ACHN (cell line): ENCODE data around the gene NDUFA8.

Experiments used
- DNase-seq: peaks from one replicate; pipeline ENCODE4 v3.0.0-alpha.2; 2015
- in situ Hi-C: cut with HindIII; loops from 2 replicates; pipeline ENCODE4 v1.10.0; 2017; ENCODE audit warnings: low sequenced_read_pairs, low pct_ligation_motif_present, low pct_unique_long_range_greater_than_20kb

The NDUFA8 gene

DNA sequence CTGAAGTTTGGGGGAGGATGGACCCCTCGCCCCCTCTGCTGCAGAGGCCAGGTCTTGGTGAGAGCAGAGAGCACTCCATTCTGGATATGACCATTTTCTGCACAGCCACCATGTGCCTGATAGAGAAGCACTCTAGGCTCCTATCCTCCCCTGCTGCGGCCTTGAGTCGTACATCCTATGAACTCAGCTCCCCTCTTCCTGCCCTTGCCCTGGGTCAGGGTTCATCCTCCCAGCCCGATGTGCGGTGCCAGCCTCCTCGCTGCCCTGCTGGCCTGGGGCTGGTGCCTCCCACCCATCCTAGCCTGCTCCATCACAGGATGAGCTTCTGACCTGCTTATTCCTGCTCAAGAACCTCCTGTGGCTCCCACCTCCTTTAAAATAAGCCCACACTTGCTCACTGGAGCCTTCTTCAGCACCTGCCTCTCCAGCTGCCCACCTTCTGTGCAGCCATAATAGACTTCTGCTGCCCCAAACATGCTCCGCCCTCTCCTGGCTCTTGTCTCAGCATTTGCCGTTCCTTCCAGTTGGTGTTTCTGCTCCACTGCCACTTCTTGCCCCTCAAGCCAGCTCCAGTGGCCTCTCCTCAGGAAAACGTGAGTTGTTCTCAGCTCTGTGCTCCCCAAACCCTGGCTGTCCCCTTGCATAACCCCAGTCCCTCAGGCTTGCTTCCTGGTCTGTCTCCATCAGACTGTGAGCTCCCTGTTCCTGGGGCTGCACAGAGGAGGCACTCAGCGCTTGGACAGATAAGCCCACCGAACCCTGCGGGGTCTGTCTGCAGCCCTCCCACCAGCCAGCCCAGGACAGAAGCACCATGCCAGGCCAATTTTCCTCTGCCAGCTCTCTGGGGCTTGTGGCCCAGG, 44.2 kb downstream of the NDUFA8 start:
- in situ Hi-C loops: no loop called here
- no peak for DNase-seq

DNA sequence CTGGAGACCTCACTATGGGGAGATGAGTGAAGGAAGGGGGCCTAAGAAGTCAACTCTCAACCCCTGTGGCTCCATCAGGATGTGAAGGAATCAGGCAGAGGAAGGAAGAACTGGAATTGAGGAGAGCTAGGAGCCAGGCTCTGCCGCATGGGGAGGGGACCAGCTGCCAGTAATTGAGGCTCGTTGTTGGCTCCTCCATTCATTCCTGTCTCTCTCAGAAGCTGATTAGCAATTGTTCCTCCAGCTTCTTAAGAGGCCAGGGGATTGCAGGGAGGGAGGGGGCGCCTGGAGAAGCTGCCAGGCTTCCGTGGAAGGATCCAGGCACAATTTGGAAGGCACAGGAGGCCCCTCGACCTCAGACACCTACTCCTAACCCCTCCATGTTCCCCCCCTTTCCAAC, 46.0 kb downstream of the NDUFA8 start:
- in situ Hi-C loops: no loop called here

DNA sequence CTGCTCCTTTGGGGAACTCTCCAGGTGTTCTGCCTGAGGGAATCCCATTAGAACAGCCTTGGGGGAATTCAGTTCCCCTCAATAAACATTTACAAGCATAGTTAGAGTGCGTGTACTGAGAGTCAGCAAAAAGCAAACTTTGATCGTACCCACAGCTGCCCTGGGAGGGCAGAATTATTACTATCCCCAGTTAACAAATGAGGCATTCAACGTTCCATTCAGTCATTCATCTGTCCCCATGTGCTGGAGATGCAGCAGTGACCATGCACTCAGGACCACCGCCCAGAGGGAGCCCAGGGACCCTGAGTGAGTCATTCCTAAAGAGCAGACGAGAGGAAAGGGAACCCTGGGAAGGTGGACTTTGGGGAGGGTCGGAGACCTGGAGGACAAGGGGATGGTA, 47.3 kb downstream of the NDUFA8 start:
- in situ Hi-C loops: no loop called here

More for the DNA sequence above, 46.0 kb downstream of the NDUFA8 start:
- DNase-seq: no peak

DNA sequence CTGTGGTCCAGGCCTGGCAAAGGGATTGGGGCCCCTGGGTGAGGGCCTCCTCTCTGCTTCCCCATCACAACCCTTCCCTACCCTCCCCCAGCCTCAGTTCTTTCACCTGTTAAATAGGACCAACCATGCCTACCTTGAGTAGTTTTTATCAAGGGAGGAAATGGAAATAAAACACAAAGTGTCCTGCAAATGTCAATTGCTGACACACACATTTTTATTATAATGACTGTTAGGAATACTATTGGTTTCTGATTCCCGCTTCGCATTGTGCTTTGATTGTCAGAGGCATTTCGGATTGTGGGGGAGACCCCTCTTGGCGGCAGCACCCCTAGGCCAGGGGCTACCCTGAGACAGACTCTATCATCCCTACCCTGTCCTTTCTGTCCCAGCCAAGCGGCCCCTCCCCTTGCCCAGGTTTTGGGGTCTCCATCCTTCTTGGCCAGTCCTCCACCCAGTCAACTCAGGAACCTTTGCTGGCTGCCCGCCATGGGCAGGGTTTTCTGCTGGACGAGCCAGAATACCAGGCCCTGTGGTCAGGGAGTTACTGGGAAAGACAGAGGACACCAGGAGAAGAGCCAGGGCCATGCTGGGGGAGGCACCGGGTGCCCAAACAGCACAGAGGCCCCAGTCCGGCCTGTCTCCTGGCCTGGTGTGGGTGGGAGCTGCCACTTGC, 48.0 kb downstream of the NDUFA8 start:
- no peak for DNase-seq
- in situ Hi-C loops: no loop called here

More for the DNA sequence above, 47.3 kb downstream of the NDUFA8 start:
- DNase-seq: no peak

DNA sequence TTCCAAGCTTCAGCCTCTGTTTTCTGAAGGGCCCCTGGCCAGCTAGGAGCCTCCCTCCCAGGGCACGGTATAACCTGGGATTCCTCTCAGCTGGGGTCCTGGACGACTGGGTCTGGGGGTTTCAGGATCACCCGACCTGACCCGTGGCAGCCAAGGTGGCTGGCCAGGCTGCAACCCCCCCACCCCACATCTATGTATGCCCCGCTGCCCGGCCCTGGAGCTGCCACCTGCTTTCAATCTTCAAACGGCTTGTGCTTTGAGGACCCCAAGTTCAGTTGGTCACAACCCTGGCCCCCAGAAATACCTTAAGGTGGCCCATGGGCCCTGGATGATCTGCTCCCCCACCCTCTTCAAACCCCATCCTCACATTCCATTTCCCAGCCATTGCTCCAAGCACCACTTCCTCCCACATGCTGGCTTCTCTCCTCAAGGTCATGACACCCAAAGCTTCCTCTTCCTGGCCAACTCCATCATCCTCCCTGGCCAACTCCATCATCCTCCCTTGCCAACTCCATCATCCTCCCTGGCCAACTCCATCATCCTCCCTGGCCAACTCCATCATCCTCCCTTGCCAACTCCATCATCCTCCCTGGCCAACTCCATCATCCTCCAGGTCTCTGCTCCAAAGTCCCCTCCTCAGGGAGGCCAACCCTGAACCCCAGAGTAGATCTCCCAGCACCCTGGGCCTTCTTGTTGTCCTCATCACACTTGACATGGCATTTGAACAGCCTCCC, 49.3 kb downstream of the NDUFA8 start:
- no peak for DNase-seq
- in situ Hi-C loops: no loop called here

DNA sequence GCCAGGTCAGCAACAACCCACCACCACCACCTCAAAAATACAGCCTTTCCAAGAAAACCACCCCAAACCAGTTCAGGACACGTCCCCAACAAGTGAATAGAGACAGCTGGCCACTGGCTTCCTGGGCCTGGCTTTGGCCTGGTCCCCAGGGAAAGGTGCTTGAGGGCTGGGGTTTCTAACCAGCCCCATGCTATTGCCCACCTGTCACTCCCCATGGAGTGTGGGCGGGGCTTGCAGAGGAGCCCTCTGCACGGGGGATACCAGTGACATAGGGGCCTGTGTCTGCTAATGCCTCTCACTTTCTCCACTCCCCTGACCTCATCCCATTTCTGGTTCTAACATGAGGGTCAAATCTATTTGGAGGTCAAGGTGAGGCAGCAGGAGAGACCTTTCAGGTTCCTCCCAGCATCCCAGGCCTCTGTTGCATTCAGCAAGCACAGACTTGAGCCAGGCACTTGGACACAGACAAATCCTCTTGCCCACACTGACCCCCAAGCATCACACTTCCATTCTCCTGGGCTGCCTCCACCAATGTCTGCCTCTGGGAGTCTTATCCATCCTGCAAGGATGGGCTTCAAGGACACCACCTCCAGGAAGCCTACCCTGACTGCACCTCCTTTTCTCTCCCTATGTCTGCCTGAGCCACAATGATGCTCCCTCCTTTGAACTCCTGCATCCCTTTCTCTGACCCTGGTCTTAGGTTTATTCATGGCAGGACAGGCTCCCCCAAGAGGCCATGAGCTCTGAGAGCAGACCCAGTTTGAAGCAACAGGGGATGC, 50.4 kb downstream of the NDUFA8 start:
- no peak for DNase-seq

DNA sequence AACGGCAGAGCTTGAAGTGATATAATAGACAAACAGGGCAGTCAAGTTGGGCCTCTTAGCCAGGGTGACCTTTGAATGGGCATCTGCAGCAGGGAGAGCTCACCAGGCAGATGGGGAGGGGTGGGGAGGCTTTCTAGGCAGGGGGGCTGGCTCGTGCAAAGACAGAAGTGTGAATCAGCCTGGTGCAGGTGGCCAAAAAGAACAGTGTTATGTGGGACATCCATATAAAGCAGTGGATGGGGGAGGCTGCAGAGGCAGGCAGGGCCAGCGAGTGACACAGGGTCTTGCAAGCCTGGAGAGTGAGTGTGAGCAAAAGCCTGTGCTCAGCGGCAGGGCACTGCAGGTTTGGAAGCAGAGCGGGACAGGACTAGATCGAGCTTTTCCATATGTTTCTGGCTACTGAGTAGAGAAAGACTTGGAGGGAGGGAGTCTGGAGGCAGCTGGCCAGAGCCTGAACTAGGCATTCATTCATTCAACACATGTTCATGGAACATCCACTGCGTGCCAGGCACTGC, 52.2 kb downstream of the NDUFA8 start:
- DNase-seq: no peak
- in situ Hi-C loops: no loop called here

More for the DNA sequence above, 50.4 kb downstream of the NDUFA8 start:
- in situ Hi-C loops: no loop called here

DNA sequence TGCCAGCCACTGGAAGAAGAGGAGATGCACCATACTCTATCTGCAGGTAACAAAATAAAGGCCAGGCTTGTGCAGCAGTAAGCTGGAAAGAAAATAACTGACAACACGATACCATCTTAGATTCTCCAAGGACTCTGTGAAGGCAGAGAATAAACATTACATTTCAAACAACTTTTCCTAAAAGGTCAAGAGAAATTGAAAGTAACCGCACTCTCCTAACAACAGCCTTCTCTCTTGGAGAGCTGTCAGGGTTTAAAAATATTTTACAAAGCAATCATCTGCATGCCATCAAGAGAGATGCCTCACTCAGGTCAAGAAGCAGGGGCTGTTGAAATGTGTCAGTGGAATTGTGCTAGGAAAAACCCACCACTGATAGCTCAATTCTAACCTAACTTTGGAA, 53.0 kb downstream of the NDUFA8 start:
- no peak for DNase-seq
- in situ Hi-C loops: no loop called here

DNA sequence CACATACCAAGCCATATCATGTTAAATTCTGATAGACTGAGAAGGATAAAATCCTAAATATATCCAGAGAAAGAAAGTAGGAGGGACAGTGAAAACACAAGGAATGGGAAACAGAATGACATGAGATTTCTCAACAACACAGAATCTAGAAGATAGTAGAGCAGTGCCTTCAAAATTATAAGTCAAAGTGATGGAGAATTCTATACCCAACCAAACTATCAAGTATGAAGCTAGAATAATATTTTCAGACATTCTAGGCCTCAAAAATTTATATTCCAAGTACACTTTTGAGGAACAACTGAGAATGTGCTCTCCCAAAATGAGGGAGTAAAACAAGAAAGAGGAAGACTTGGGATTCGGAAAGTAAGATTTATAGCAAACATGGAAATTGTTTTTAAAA, 55.6 kb downstream of the NDUFA8 start:
- DNase-seq: no peak
- in situ Hi-C loops: no loop called here

DNA sequence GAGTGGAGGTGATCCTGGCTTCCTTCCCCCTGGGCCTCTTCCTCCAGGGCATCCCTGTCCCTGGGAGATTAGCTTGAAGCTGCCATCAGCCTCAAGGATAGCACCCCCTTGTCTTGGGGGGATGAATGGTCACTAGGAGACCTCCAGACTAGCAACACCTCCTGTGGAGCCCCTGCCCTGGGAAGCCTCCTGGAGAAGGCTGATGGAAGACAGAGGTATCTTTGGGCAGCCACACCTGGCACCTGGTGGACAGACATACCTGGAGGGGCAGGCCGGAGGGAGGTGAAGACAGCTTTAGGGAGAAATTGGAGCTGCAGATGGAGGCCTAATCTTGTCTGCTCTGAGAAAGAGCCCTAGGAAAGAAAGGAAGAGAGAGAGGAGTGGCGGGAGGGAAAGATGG, 57.4 kb downstream of the NDUFA8 start:
- DNase-seq: no peak
- in situ Hi-C loops: no loop called here

DNA sequence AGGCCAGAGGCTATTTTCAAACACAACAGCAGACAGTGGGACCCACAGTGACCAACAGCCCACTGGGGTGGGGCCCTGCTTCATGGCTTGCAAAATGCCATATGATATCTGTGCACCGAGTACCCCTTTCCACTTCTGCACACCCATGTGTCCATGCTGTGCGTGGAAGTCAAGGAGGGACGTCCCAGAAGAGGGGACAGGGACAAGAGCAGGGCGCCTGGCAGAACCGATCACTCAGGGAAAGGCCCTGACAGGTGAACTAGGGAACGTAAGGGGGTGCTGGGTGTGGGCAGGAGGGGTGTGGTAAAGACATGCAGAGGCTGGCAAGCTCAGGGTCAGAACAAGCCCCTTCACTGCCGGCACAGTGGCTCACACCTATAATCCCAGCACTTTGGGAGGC, 58.8 kb downstream of the NDUFA8 start:
- in situ Hi-C loops: no loop called here
- no peak for DNase-seq

DNA sequence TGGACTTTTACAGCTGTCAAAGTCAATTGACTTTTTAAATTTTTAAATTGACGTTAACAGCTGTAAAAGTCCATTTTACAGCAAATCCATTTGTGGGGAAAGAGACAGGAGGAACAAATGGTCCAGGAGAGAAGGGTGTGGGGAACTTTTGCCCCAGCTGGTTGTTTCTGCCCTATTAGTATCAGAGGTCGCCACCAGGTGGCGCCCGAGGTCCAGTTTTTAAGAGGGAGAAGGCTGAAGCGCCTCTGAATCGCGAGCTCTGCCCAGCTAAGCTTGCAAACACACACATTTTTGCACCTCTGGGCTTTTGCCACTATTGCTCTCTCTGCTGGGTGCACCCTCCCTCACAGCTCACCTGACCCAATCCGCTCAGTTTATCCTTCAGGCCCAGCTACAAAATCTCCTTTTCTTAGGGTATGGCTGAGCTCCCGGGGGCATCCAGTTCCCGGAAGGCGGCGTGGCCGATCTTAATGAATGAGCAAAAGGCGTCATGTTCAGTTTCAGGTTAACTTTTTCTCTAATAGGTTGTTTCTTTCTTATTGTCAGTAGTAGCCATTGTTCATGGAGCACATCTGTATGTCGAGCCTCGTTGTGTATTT, 60.2 kb downstream of the NDUFA8 start:
- peak; percentile 69 for DNase-seq
- in situ Hi-C loops: no loop called here

DNA sequence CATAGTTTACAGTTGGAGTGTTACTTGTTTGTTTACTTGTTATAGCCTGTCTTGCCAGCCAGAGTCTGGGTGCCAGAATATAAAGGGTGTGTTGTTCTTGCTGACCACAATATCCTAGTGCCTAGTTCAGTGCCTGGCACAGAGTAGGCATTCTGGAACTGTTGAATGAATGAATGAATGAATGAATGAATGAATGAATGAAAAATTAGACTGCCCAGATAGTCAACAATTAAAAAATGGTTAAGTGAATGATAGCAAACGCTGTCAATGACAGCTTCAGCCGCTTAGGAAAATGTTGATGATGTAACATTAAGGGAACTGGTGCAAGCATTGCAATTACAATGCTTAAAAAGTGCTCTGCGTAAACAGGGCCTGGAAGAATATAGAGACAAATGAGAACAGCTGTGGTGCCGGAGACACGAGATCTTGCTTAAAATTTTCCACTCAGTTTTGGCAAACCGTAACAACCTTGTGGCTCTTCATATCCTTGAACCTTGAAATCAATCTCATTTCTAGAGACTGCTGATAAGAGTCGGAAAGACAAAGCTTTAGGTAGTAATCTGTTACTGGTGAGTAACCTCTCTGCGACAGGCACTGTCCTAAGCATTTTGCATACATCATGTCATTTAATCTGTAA, 61.8 kb downstream of the NDUFA8 start:
- in situ Hi-C loops: no loop called here

DNA sequence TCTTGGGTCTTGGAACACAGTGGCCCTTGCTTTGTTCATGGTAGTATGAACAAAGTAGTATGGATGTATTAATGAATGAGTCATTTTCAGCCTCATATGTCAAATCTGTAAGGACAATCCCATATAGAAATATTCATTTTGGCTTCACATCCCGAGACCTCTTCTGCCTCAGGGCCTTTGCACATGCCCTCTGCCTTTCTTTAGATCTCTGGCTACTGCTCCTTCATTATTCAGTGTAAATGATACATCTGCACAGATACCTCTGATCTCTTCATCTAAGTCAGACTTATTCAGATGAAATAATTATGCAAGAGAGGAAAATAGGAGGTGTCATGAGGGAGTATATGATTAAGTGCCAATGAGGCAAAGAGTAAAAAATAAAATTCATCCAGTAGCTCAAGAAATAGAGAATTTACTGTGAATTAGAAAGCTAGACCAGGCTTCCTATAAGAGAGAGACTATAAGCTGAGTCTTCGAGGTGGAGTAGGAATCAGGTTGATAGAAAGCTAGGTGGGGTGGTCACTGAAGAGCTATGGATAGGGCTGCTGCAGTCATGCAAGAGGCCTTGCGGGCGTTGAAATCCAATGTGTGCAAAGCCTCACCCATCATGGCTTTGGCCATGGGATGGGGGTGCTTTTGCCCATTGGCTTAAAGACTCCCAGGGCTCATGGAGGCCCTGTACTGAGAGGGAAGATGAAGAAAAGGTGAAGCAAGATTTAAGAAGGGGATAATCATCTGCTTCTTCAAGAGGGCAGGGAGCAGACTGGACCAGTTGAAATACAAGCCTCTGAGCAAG, 62.8 kb downstream of the NDUFA8 start:
- no peak for DNase-seq
- in situ Hi-C loops: no loop called here

More for the DNA sequence above, 61.8 kb downstream of the NDUFA8 start:
- no peak for DNase-seq

DNA sequence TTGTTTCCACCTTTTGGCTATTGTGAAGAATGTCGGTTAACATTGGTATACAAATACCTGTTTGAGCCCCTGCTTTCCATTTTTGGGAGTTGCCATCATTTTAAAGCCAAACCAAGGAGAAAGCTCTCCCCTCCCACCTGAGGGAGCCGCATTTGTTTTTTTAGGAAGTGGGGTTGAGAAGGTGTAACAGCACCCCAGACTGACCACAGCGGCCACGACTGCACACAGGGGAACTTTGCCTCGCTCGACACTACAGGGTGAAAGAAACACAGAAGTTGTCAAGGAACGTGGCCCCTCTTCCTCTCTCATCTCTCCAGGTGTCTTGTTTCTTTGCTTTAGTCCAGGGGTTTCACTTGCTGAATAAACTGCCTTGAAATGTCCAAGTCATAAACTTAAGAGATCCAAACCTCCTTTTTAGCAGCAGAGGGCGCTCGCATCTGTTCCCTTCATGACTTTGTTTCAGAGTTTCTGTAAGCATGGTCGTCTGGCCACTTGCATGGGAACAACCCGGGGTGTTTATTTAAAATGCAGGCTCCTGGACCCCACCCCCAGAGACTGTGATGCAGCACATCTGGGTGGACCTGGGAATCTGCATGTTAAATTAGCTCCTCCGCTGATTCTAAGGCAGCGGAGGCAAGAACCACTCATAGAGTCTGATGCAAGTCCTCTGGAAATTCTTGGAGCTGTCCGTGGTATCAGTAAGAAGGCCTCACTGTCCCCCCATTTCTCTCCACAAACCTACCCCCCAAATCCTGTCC, 64.4 kb downstream of the NDUFA8 start:
- in situ Hi-C loops: no loop called here

More for the DNA sequence above, 64.4 kb downstream of the NDUFA8 start:
- DNase-seq: peak; percentile 60
